Hepatocyte (in vitro differentiated cells): ENCODE results near the gene YPEL1. TPM values are rescaled to one million over a fixed set of nuclear protein-coding genes. Genes with fewer than 3 reads are reported as not detected.

Source experiments
- DNase-seq: peaks from one replicate; pipeline ENCODE4 v3.0.0-alpha.2; 2016; ENCODE audit warnings: low spot score
- H2AFZ ChIP-seq: fragments of 200-600 bp; sonication (generic); 2 replicates; pipeline ENCODE4 v1.6.0; 2016; ENCODE audit warnings: antibody characterized with exemption, mild to moderate bottlenecking
- H3K27ac ChIP-seq: fragments of 200-600 bp; sonication (generic); 2 replicates; pipeline ENCODE4 v1.5.1; 2016; ENCODE audit warnings: mild to moderate bottlenecking
- H3K27me3 ChIP-seq: fragments of 200-600 bp; sonication (generic); 2 replicates; pipeline ENCODE4 v1.6.1; 2016
- H3K36me3 ChIP-seq: fragments of 200-600 bp; sonication (generic); replicated peaks from 2 replicates; pipeline ENCODE4 v1.5.1; 2016; ENCODE audit warnings: low read depth; ENCODE audit not compliant: insufficient read depth
- H3K4me1 ChIP-seq: fragments of 200-600 bp; sonication (generic); 2 replicates; pipeline ENCODE4 v1.5.1; 2016; ENCODE audit warnings: mild to moderate bottlenecking, moderate library complexity; ENCODE audit not compliant: insufficient read depth
- H3K4me2 ChIP-seq: fragments of 200-600 bp; sonication (generic); 2 replicates; pipeline ENCODE4 v1.6.0; 2016
- H3K4me3 ChIP-seq: fragments of 200-600 bp; sonication (generic); 2 replicates; pipeline ENCODE4 v1.5.1; 2016; ENCODE audit warnings: mild to moderate bottlenecking
- H3K79me2 ChIP-seq: fragments of 200-600 bp; sonication (generic); 2 replicates; pipeline ENCODE4 v1.6.0; 2017; ENCODE audit warnings: mild to moderate bottlenecking
- H3K9me2 ChIP-seq: fragments of 200-600 bp; sonication (generic); replicated peaks from 2 replicates; pipeline ENCODE4 v1.6.0; 2017; ENCODE audit warnings: mild to moderate bottlenecking; ENCODE audit not compliant: insufficient read depth
- H3K9me3 ChIP-seq: fragments of 200-600 bp; sonication (generic); 2 replicates; pipeline ENCODE4 v1.5.1; 2016; ENCODE audit warnings: low read depth, mild to moderate bottlenecking
- H4K20me1 ChIP-seq: fragments of 200-600 bp; sonication (generic); 2 replicates; pipeline ENCODE4 v1.6.0; 2016; ENCODE audit warnings: mild to moderate bottlenecking; ENCODE audit not compliant: insufficient read depth, poor library complexity, severe bottlenecking
- EZH2 ChIP-seq: fragments of 200-600 bp; sonication (generic); IDR thresholded peaks from 2 replicates; pipeline ENCODE4 v1.6.1; 2016; ENCODE audit warnings: antibody characterized with exemption, mild to moderate bottlenecking, borderline replicate concordance
- EZH2phosphoT487 ChIP-seq: fragments of 200-600 bp; sonication (generic); IDR thresholded peaks from one replicate; pipeline ENCODE4 v1.6.1; 2018; ENCODE audit warnings: antibody characterized with exemption, mild to moderate bottlenecking, low read depth, moderate library complexity; ENCODE audit not compliant: unreplicated experiment, severe bottlenecking
- WGBS: methylation state at CpG from one replicate; pipeline ENCODE4 v1.1.6; 2016; ENCODE audit warnings: low lambda C conversion rate; ENCODE audit errors: missing lambda C conversion rate; 5-methylcytosine and 5-hydroxymethylcytosine counted together
- polyA plus RNA-seq: library from polyadenylated mRNA; unstranded; fragments of >200 nt; fragmentation: Nextera tagmentation; extraction: Ambion mirVana; gene quantifications from 2 replicates; pipeline ENCODE4 v1.2.1, GENCODE V29; 2016
- total RNA-seq: library from RNA; depleted of rRNA; stranded (reverse); fragments of >200 nt; gene quantifications from 2 replicates; pipeline ENCODE4 v1.2.3, GENCODE V29; 2014
- TF ChIP-seq, protein P1 (sequence below): fragments of 200-600 bp; sonication (generic); IDR thresholded peaks from 2 replicates; pipeline ENCODE4 v1.5.1; 2016; ENCODE audit warnings: antibody characterized with exemption, mild to moderate bottlenecking; ENCODE audit not compliant: poor library complexity

The YPEL1 gene
- total and polyA plus RNA-seq, 2 experiments from 2014 or later, result 2.0 to 3.1 TPM

DNA sequence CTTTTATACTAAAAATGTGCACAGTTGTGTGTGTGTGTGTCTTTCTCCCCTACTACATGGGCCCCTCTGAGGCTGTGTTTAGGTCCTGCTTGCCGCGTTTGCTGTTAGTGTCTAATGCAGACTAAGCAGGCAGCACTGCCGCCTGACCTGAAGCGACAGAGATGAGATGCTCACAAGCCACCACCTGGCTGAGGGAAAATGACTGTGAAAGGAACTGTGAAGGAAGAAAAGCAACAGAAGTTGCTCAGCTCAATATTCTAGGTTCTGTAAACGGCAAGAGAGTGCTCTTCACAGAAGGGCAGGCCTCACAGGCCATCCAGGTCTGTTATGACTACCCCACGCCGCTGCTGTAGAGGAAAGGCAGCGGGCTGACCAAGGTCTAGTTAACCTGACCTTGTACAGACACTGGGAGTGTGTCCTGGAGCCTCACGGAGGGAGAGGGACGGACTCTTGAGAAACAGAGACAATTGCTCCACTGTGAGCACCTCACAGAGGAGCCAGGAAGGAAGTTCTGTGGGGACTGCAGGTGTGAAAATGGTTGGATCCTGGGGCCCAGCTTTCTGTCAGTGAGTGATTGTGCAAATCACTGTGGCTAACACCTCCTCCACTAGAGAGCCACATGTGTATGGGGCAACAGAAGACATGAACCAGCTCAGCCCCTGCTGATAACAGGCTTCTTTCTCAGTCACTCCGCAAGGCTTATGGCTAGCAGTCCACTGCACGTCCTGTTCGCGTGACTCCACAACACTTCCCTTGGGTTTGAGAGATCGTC, 31.3 kb upstream of the YPEL1 start:
- Histone ChIP-seq H3K4me3 (no peak overlapping the region), H3K36me3 (no peaks in the 10 kb centered on the region), H3K9me2 (no peaks in the 10 kb centered on the region)

DNA sequence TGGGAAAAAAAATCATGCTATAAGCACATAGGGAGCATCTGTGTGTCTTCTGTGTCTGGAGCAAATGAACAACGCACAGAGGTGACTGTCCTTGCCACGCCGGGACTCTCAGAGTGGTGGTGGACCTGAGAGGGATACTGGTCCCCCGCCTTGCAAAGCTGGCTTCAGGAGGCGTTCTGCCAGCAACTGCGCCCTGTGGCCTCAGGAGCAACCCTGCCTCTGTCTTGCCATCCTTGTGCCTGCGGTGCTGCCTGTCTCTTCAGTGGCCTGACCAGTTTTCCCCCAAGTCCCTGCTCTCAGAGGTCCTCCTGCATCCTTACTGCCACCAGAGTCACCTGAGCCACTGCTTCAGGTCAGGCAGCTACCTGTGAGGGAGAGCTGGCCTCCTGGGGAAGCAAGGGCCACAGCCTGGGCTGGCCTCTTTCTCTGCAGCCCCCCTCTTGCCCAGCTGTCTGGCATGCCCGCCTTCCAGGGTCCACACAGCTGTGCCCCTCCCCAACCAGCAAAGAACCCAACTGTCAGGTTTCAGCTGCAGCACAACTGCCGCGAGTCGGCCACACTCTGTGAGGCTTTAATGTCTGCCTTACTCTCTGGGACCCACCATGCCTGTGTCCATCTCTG, 30.4 kb upstream of the YPEL1 start:
- no peaks in the 10 kb centered on the region for H3K4me1 ChIP-seq
- H3K9me3 ChIP-seq, result no peaks in the 10 kb centered on the region
- 97% methylated on average over 11 of the region's 11 CpGs for WGBS
- H2AFZ ChIP-seq, result no peak overlapping the region
- DNase-seq, result no peak
- H3K36me3 ChIP-seq, result peaks cover 3% of the 10 kb centered on the region
- no peak overlapping the region for H3K4me2 ChIP-seq
- TF ChIP-seq EZH2 (no peak), EZH2phosphoT487 (no peak)
- TF ChIP-seq, protein P1, sequence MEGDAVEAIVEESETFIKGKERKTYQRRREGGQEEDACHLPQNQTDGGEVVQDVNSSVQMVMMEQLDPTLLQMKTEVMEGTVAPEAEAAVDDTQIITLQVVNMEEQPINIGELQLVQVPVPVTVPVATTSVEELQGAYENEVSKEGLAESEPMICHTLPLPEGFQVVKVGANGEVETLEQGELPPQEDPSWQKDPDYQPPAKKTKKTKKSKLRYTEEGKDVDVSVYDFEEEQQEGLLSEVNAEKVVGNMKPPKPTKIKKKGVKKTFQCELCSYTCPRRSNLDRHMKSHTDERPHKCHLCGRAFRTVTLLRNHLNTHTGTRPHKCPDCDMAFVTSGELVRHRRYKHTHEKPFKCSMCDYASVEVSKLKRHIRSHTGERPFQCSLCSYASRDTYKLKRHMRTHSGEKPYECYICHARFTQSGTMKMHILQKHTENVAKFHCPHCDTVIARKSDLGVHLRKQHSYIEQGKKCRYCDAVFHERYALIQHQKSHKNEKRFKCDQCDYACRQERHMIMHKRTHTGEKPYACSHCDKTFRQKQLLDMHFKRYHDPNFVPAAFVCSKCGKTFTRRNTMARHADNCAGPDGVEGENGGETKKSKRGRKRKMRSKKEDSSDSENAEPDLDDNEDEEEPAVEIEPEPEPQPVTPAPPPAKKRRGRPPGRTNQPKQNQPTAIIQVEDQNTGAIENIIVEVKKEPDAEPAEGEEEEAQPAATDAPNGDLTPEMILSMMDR, result no peak
- no peaks in the 10 kb centered on the region for H3K9me2 ChIP-seq
- no peaks in the 10 kb centered on the region for H3K27me3 ChIP-seq
- no peaks in the 10 kb centered on the region for H4K20me1 ChIP-seq
- no peaks in the 10 kb centered on the region for H3K79me2 ChIP-seq
- H3K4me3 ChIP-seq, result no peak overlapping the region
- no peak overlapping the region for H3K27ac ChIP-seq

More for the DNA sequence above, 31.3 kb upstream of the YPEL1 start:
- Histone ChIP-seq H3K4me2 (no peak overlapping the region), H4K20me1 (no peaks in the 10 kb centered on the region), H3K27me3 (no peaks in the 10 kb centered on the region), H3K4me1 (no peaks in the 10 kb centered on the region), H3K79me2 (no peaks in the 10 kb centered on the region), H2AFZ (no peak overlapping the region), H3K27ac (no peak overlapping the region), H3K9me3 (no peaks in the 10 kb centered on the region)
- 93% methylated on average over 15 of the region's 15 CpGs for WGBS
- TF ChIP-seq EZH2 (no peak), EZH2phosphoT487 (no peak)
- TF ChIP-seq, protein P1, result no peak
- no peak for DNase-seq

DNA sequence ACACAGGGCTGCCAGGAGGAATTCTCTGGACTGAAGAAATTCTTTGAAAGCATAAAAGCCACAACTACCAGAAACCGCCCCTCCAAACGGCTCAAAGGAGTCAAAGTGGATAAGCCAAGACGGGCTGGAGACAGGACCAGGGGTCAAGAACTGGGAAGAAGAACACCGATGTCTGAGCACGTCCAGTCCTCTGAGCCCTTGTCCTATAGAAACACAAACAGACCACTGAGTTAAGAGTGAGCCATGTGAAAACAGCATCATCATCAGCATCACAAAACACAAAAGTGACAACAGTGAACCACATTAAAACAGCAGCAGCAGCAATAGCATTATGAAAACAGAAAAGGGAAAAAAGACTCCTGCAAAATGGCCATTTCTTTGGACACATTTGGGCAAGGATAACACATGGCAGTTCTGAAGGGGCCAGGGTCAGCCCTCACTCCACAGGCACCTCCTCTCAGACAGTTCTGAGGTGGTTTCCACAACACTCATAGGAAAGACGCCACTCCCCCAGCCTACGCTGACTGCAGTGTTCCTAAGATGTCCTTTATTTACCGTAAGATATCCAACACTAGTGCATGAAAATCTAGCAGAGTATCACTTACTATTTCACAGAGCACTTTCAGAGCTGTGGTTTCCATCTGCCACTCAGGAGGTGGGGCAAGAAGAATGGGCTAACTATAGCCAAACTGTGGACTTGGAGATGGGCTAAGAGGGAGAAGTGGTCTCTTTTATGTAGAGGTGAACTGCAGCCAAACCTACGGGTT, 28.6 kb upstream of the YPEL1 start:
- Histone ChIP-seq H4K20me1 (no peaks in the 10 kb centered on the region), H3K27ac (no peak overlapping the region), H2AFZ (no peak overlapping the region), H3K9me3 (no peaks in the 10 kb centered on the region), H3K4me2 (no peak overlapping the region), H3K9me2 (no peaks in the 10 kb centered on the region), H3K27me3 (no peaks in the 10 kb centered on the region), H3K4me1 (no peaks in the 10 kb centered on the region), H3K36me3 (peaks cover 3% of the 10 kb centered on the region), H3K4me3 (no peak overlapping the region), H3K79me2 (no peaks in the 10 kb centered on the region)
- no peak for DNase-seq
- TF ChIP-seq EZH2phosphoT487 (no peak), EZH2 (no peak)
- TF ChIP-seq, protein P1, result no peak
- WGBS, result 96% methylated on average over 9 of the region's 9 CpGs
